M059J (cell line): Measurements from ENCODE around the gene GPC5. TPM values are rescaled to one million over a fixed set of nuclear protein-coding genes. Genes with fewer than 3 reads are reported as not detected.

ENCODE experiments used
- DNase-seq: peaks from one replicate; pipeline ENCODE4 v3.0.0-alpha.2; 2012; ENCODE audit warnings: low read depth
- total RNA-seq: library from RNA; depleted of rRNA; stranded (reverse); fragments of >200 nt; shearing (Covaris generic); gene quantifications from 2 replicates; pipeline ENCODE4 v1.2.3, GENCODE V29; 2014

Gene GPC5
- total RNA-seq, 1 experiment from 2014 or later, result 0.25 TPM

GRCh38 chr13:91709180-91709579, 310.8 kb downstream of the GPC5 start:
- DNase-seq, result no peak

- no peak for DNase-seq
Measured at GRCh38 chr13:91710733-91711132, 312.3 kb downstream of the GPC5 start.

GRCh38 chr13:91714855-91715254, 316.4 kb downstream of the GPC5 start:
- DNase-seq, result no peak

DNA sequence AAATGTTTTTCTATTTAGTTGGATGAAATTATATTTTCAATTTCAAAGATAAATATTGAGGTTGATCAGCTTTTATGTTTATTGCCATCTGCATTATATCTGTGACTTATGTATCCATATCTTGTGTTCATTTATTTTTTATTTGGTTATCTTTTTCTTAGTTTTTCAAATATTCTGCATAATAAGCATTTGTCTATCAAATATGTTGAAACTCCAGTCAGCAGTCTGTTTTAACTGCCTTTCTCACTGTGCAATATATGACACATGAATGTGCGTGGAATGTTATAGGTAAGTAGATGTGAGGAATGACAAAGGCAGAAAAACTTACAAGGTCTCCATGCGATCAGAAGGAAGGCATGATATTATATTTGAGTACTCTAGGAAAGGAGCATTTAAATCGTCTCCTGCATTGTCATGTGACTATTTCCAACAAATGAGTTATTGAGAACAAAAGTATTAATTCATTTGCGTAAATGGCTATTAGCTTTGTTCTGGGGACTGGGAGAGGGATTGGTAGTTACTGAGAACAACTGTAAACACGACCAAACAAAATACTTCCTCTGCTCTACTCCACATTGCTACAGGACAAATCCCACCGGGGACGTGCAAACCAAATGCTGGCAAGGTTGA, 318.1 kb downstream of the GPC5 start:
- no peak for DNase-seq

GRCh38 chr13:91719033-91719432, 320.6 kb downstream of the GPC5 start:
- DNase-seq, result no peak

DNA sequence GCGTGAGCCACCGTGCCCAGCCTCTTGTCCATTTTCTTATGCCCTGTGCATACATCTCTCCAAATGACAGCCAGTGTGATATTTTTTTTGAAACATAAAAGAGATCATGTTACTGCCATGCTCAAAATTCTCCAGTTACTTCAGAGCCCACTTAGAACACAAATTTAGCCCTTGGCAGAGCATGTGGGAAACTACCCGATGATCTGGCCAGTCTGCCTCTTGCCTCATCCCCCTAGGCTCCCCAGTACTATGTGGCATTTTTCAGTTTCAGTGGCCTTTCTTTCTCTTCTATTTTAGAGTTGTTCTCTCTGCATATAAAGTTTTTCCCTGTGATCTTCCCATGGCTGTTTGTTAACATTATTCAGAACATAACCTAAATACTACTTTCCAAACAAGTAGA, 323.0 kb downstream of the GPC5 start:
- DNase-seq, result no peak

- peak; percentile 4 for DNase-seq
Measured at GRCh38 chr13:91722267-91722884, 324.0 kb downstream of the GPC5 start.

GRCh38 chr13:91724591-91724990, 326.2 kb downstream of the GPC5 start:
- DNase-seq, result peak; percentile 2

DNA sequence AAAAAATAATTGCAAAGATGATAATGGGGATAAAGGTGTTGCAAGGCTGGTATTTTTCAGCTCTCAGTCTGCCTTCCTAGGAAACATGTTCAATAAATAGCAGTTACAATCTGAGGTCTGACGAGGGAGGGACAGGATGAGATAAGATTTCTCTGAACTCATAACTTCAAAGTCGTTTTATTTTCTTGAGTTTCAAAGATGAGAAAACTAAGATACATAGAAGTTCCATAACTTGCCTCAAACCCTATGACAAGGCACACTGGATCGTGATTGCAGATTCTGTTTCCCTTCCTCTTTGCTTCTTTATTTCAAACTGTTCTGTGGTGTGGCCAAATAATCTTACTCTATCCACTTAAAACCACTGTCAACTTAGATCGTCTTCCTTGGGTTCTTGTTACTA, 327.2 kb downstream of the GPC5 start:
- no peak for DNase-seq

GRCh38 chr13:91726671-91727070, 328.2 kb downstream of the GPC5 start:
- no peak for DNase-seq

DNA sequence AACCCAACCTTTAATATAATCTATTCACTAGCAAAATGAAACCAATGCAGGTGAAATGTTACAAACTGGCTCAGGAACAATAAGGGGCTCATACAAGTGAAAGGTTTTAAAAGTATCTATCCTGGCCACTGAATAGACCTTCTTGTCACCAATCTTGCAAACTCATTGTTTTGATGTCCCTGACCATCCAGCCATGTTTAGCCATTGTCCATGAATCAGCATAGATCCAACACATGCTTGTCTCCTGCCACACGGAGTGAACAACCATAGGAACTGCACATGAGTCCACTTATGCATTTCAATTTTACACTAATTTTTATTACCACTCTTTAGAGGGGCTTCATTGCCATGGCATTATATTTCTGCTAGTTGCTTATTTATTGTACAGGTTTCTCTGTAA, 331.4 kb downstream of the GPC5 start:
- DNase-seq, result no peak

DNA sequence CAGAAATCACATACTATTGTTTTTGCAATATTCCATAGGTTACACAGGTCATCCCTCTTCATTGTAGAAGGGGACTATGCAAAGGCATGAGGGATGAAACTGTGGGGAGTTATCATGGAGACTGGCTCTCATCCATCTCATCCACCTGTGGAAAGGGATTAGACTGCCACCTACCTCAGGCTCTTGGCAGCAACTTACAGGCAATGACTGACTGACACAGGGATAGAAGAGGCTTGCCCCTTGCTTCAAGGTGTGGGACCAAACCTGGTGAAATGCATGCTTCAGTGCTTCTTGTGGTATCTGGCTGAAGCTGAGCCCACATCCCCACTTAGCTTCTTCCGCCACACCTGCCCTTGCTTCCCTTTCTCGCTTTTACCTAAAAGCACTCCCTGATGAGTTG, 341.3 kb downstream of the GPC5 start:
- no peak for DNase-seq

GRCh38 chr13:91740756-91741155, 342.3 kb downstream of the GPC5 start:
- no peak for DNase-seq

DNA sequence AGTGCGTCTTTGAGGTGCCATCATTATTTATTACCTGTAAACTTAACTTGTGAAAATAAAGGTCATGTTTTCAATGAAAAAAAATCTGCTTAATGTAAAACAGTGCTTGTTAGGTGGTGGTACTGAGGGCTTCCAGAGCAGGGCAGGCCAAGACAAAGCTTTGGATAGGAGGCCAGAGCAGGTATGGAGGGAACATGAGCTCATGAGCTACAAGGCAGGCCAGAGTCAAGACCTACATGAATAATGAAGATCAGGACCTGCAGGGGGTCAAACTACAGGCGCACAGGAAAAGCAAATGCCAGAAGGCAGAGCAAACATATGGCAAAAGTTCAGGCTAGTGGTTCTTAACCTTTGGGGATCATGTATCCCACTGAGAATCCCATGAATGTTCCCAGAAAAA, 343.5 kb downstream of the GPC5 start:
- no peak for DNase-seq

- DNase-seq, result no peak
Measured at GRCh38 chr13:91744284-91744683, 345.9 kb downstream of the GPC5 start.

- no peak for DNase-seq
Measured at GRCh38 chr13:91745967-91746366, 347.5 kb downstream of the GPC5 start.

GRCh38 chr13:91747186-91747585, 348.8 kb downstream of the GPC5 start:
- no peak for DNase-seq

DNA sequence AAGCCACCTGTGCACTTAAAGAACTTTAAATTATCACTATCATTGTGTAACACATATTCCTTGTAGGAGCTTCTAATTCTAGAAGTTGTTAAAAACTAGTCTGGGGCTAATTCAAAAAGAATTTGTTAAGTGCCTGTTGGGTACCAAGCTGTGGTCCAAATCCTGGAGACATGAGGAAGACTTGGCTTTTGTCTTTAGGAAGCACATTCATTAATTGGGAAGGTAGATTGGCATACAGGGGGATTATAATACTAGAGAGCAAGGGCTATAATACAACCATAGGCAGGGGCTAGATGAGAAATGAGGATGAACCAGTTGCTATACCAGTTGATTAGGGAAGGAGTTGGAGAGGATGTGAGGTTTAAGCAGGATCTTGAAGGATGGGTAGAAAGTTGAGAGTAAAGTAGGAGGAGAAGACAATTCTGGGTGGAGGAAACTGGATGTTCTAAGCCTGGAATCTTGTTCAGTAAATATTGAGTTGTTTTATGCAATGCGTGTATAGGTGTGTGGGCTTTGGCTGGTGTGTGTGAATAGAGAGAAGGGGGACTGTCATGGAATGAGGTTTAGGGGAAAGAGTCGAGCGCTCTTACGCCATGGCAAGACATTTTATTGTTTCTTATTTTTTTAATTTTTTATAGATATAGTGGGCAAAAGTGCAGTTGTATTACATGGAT, 350.1 kb downstream of the GPC5 start:
- no peak for DNase-seq

GRCh38 chr13:91758724-91759123, 360.3 kb downstream of the GPC5 start:
- no peak for DNase-seq

GRCh38 chr13:91762957-91763356, 364.5 kb downstream of the GPC5 start:
- no peak for DNase-seq

- DNase-seq, result no peak
Measured at GRCh38 chr13:91764527-91764926, 366.1 kb downstream of the GPC5 start.

DNA sequence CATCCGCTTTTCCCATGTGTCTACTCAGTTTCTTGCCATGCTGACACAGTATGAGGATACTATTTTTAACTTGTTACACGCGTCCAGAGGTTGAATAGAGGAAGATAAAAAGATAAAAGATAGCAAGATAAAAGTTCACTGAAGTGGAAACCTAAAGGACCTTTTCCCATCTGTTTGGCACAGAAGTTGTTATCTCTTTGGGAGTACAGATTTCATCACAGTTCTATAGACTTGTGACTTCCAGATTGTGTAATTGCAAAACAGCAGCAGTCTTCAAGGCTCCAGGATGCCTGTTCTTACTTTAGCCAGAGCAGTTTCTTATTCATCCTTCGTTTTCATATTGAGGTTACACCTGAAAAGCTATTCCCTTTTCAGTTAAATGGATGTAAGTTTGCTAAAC, 369.2 kb downstream of the GPC5 start:
- no peak for DNase-seq

DNA sequence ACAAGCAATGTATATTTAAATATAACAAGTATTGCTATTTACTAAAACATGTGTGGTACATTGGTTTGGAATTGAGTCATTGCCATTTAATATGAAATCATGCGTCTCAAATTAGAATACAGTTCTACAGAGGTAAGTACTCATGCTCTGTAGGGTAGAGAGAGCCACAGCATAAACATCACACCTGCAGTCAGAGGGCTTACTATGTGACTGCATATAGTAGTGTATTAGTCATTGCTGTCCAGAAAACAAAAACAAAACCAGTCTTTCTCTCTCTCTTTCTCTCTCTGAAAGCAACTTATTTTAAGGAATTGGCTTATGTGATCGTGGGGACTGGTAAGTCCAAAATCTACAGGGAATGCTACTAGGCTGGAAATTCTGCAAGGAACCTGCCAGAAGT, 370.3 kb downstream of the GPC5 start:
- no peak for DNase-seq
